NT2/D1 (cell line): ENCODE data around the gene CUZD1.

Experiments
- YY1 ChIP-seq: IDR thresholded peaks from 2 replicates; pipeline ENCODE4 v1.6.1; 2011; ENCODE audit not compliant: insufficient read length, insufficient read depth
- ZNF274 ChIP-seq: IDR thresholded peaks from 2 replicates; pipeline ENCODE4 v1.6.1; 2011; ENCODE audit warnings: mild to moderate bottlenecking, low read depth, low read length

- no peak for TF ChIP-seq YY1
- no peak for TF ChIP-seq ZNF274
Observed at GRCh38 chr10:122856902-122857301, 11.2 kb upstream of the CUZD1 start.
